ENCODE results near the gene WDR45B.

The WDR45B gene

DNA sequence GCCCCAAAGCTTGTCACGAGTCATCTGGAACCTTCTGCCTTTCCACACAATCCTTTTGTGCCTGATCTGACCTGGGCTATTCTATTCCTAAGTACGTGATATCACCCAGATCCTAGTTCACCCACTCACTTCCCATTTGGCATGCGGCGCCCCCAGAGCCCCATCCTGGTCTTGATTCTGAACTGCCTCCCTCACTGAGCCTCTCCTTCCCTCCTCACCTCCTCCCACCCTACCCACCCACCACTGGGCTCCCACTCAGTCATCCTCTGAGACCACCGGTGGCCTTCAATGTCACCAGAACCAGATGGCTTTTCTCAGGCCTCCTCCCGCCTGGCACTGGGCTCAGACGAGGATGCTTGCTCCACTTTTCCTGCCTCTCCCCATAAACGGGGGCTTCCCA, 18.5 kb downstream of the WDR45B start:
- H3K79me1 ChIP-seq (replicated peaks; ENCODE audit: low read length, poor library complexity, severe bottlenecking) = peaks cover 39% of the 10 kb centered on the region
- H2AK5ac ChIP-seq (ENCODE audit: low read length, severe bottlenecking) = no peak overlapping the region
- H3K23ac ChIP-seq (ENCODE audit: low read length in 2 of 2) = no peak overlapping the region
- H2BK15ac ChIP-seq (ENCODE audit: low read depth, poor library complexity, severe bottlenecking) = no peak overlapping the region
- H3K27ac ChIP-seq (ENCODE audit: low read length, poor library complexity, severe bottlenecking) = no peak overlapping the region
- no peak overlapping the region for H2AFZ ChIP-seq (ENCODE audit: low read depth, low read length)
- no peak overlapping the region for H3K9ac ChIP-seq (ENCODE audit: low read length)
- no peak overlapping the region for H4K8ac ChIP-seq (ENCODE audit: low read length)
- H3K4me2 ChIP-seq (ENCODE audit: low read length, poor library complexity, severe bottlenecking) = no peak overlapping the region
- H3K18ac ChIP-seq (ENCODE audit: low read depth in 1 of 2, low read length in 2 of 2) = no peak overlapping the region
- no peak overlapping the region for H3K4me3 ChIP-seq (ENCODE audit: insufficient read depth in 1 of 2, low read depth in 1 of 2, low read length in 2 of 2)
- peaks cover 65 to 67% of the 10 kb centered on the region in 2 experiments for H3K36me3 ChIP-seq (ENCODE audit: control insufficient read depth in 1 of 2, insufficient read depth in 2 of 2, low read depth in 1 of 2, low read length in 2 of 2)
- H2BK12ac ChIP-seq (ENCODE audit: low read length in 2 of 2) = no peak overlapping the region
- H3K27me3 ChIP-seq (ENCODE audit: control insufficient read depth in 1 of 2, insufficient read depth in 1 of 2, low read length in 2 of 2) = no peaks in the 10 kb centered on the region
- H3K14ac ChIP-seq (ENCODE audit: low read length in 2 of 2) = no peak overlapping the region
- H3K4ac ChIP-seq (ENCODE audit: low read depth in 1 of 2, low read length in 2 of 2) = no peak overlapping the region
- H3K4me1 ChIP-seq (ENCODE audit: control insufficient read depth, insufficient read depth, low read depth, low read length) = peaks cover 1% of the 10 kb centered on the region
- 96% methylated on average over 8 of the region's 8 CpGs for WGBS
- H3K9me3 ChIP-seq (ENCODE audit: control insufficient read depth, low read length) = no peaks in the 10 kb centered on the region
- H2BK5ac ChIP-seq (ENCODE audit: low read depth, low read length, poor library complexity, severe bottlenecking) = no peak overlapping the region
- H4K91ac ChIP-seq (ENCODE audit: low read length) = no peak overlapping the region
- H2BK120ac ChIP-seq (ENCODE audit: low read depth, low read length) = no peak overlapping the region
- DNase-seq = no peak

DNA sequence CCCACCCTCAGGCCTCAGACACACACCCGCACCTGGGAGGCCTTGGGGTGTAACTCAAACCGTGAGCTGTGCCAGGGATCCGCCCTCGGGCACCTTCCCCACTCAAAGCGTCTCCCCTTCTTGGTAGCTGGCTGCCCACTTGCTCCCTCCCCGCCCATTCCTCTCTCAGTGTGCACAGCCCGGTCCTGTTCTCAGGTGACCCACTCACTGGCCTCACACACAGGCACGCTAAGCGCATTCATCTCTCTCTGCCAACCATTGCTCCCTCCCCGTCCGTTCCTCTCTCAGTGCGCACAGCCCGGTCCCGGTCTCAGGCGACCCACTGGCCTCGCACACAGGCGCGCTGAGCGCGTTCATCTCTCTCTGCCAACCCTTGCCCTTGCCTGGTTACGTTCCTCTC, 20.8 kb downstream of the WDR45B start:
- no peak overlapping the region for H2BK5ac ChIP-seq (ENCODE audit: low read depth, low read length, poor library complexity, severe bottlenecking)
- no peak overlapping the region for H2AK5ac ChIP-seq (ENCODE audit: low read length, severe bottlenecking)
- no peaks in the 10 kb centered on the region for H3K9me3 ChIP-seq (ENCODE audit: control insufficient read depth, low read length)
- WGBS = 97% methylated on average over 21 of the region's 21 CpGs
- no peak overlapping the region for H3K4me2 ChIP-seq (ENCODE audit: low read length, poor library complexity, severe bottlenecking)
- peaks cover 1% of the 10 kb centered on the region for H3K4me1 ChIP-seq (ENCODE audit: control insufficient read depth, insufficient read depth, low read depth, low read length)
- no peak overlapping the region for H2AFZ ChIP-seq (ENCODE audit: low read depth, low read length)
- H2BK120ac ChIP-seq (ENCODE audit: low read depth, low read length) = no peak overlapping the region
- H3K4ac ChIP-seq (ENCODE audit: low read depth in 1 of 2, low read length in 2 of 2) = no peak overlapping the region
- no peak overlapping the region for H3K27ac ChIP-seq (ENCODE audit: low read length, poor library complexity, severe bottlenecking)
- no peak overlapping the region for H4K8ac ChIP-seq (ENCODE audit: low read length)
- no peak overlapping the region for H3K14ac ChIP-seq (ENCODE audit: low read length in 2 of 2)
- peaks cover 67 to 68% of the 10 kb centered on the region in 2 experiments for H3K36me3 ChIP-seq (ENCODE audit: control insufficient read depth in 1 of 2, insufficient read depth in 2 of 2, low read depth in 1 of 2, low read length in 2 of 2)
- no peak overlapping the region for H3K18ac ChIP-seq (ENCODE audit: low read depth in 1 of 2, low read length in 2 of 2)
- H2BK12ac ChIP-seq (ENCODE audit: low read length in 2 of 2) = no peak overlapping the region
- no peaks in the 10 kb centered on the region for H3K27me3 ChIP-seq (ENCODE audit: control insufficient read depth in 1 of 2, insufficient read depth in 1 of 2, low read length in 2 of 2)
- H2BK15ac ChIP-seq (ENCODE audit: low read depth, poor library complexity, severe bottlenecking) = no peak overlapping the region
- no peak overlapping the region for H3K9ac ChIP-seq (ENCODE audit: low read length)
- peaks cover 41% of the 10 kb centered on the region for H3K79me1 ChIP-seq (replicated peaks; ENCODE audit: low read length, poor library complexity, severe bottlenecking)
- H3K4me3 ChIP-seq (ENCODE audit: insufficient read depth in 1 of 2, low read depth in 1 of 2, low read length in 2 of 2) = no peak overlapping the region
- peak overlapping the region in 1 of 2 experiments; percentile 26 for H3K23ac ChIP-seq (ENCODE audit: low read length in 2 of 2)
- no peak for DNase-seq
- H4K91ac ChIP-seq (ENCODE audit: low read length) = no peak overlapping the region

DNA sequence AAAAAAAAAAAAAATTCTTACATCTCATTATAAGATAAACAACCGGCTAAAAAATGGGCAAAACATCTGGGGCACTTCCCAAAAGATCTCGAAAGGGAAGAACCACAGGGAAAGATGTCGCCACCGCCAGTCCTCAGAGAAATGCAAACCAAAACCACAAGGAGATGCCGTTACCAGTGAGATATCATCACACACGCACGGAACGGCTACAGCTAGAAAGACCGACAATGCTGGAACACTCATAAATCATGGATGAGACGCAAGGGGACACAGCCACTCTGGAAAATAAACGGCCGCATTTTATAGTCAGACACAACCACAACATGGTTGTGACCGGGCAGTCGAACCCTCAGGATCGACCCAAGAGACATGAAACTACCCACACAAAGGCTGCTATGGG, 24.5 kb downstream of the WDR45B start:
- no peak overlapping the region for H3K23ac ChIP-seq (ENCODE audit: low read length in 2 of 2)
- 81% methylated on average over 15 of the region's 15 CpGs for WGBS
- H3K9ac ChIP-seq (ENCODE audit: low read length) = no peak overlapping the region
- no peak overlapping the region for H2BK12ac ChIP-seq (ENCODE audit: low read length in 2 of 2)
- no peak overlapping the region for H2AK5ac ChIP-seq (ENCODE audit: low read length, severe bottlenecking)
- H4K91ac ChIP-seq (ENCODE audit: low read length) = no peak overlapping the region
- peaks cover 48% of the 10 kb centered on the region for H3K79me1 ChIP-seq (replicated peaks; ENCODE audit: low read length, poor library complexity, severe bottlenecking)
- H2BK15ac ChIP-seq (ENCODE audit: low read depth, poor library complexity, severe bottlenecking) = no peak overlapping the region
- no peaks in the 10 kb centered on the region for H3K9me3 ChIP-seq (ENCODE audit: control insufficient read depth, low read length)
- DNase-seq = peak; percentile 78
- no peak overlapping the region for H2BK5ac ChIP-seq (ENCODE audit: low read depth, low read length, poor library complexity, severe bottlenecking)
- no peak overlapping the region for H3K4ac ChIP-seq (ENCODE audit: low read depth in 1 of 2, low read length in 2 of 2)
- no peak overlapping the region for H3K4me3 ChIP-seq (ENCODE audit: insufficient read depth in 1 of 2, low read depth in 1 of 2, low read length in 2 of 2)
- H3K4me2 ChIP-seq (ENCODE audit: low read length, poor library complexity, severe bottlenecking) = no peak overlapping the region
- H3K18ac ChIP-seq (ENCODE audit: low read depth in 1 of 2, low read length in 2 of 2) = no peak overlapping the region
- peaks cover 74 to 82% of the 10 kb centered on the region in 2 experiments for H3K36me3 ChIP-seq (ENCODE audit: control insufficient read depth in 1 of 2, insufficient read depth in 2 of 2, low read depth in 1 of 2, low read length in 2 of 2)
- H4K8ac ChIP-seq (ENCODE audit: low read length) = no peak overlapping the region
- H3K27ac ChIP-seq (ENCODE audit: low read length, poor library complexity, severe bottlenecking) = no peak overlapping the region
- no peak overlapping the region for H3K14ac ChIP-seq (ENCODE audit: low read length in 2 of 2)
- peaks cover 1% of the 10 kb centered on the region for H3K4me1 ChIP-seq (ENCODE audit: control insufficient read depth, insufficient read depth, low read depth, low read length)
- no peak overlapping the region for H2AFZ ChIP-seq (ENCODE audit: low read depth, low read length)
- no peak overlapping the region for H2BK120ac ChIP-seq (ENCODE audit: low read depth, low read length)
- H3K27me3 ChIP-seq (ENCODE audit: control insufficient read depth in 1 of 2, insufficient read depth in 1 of 2, low read length in 2 of 2) = no peaks in the 10 kb centered on the region

DNA sequence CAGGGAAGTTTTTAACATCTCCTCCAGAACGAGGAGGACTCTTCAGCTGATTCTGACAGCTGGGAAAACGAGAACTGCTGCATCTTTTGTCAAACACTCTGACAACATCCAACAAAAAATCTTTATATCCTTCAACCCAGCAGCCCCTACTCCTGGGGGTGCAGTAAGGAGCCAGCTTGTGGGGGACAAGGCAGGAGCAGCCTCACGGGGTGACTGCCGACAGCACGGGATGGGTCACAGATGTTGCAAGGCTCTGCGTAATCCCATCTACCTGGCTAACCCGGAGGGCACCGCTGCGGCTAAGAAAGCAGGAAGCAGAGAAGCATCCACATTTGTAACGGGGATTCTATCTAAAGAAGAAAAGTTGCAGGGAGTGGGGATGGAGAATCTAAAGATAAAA, 28.6 kb downstream of the WDR45B start:
- Histone ChIP-seq H3K27me3 (ENCODE audit: control insufficient read depth in 1 of 2, insufficient read depth in 1 of 2, low read length in 2 of 2) (no peaks in the 10 kb centered on the region), H3K9me3 (ENCODE audit: control insufficient read depth, low read length) (no peaks in the 10 kb centered on the region), H3K4me3 (ENCODE audit: insufficient read depth in 1 of 2, low read depth in 1 of 2, low read length in 2 of 2) (no peak overlapping the region), H4K8ac (ENCODE audit: low read length) (no peak overlapping the region), H2BK5ac (ENCODE audit: low read depth, low read length, poor library complexity, severe bottlenecking) (no peak overlapping the region), H3K4me2 (ENCODE audit: low read length, poor library complexity, severe bottlenecking) (no peak overlapping the region), H3K23ac (ENCODE audit: low read length in 2 of 2) (no peak overlapping the region), H3K36me3 (ENCODE audit: control insufficient read depth in 1 of 2, insufficient read depth in 2 of 2, low read depth in 1 of 2, low read length in 2 of 2) (peaks cover 75 to 85% of the 10 kb centered on the region in 2 experiments), H2AK5ac (ENCODE audit: low read length, severe bottlenecking) (no peak overlapping the region), H2BK12ac (ENCODE audit: low read length in 2 of 2) (no peak overlapping the region), H3K4me1 (ENCODE audit: control insufficient read depth, insufficient read depth, low read depth, low read length) (no peaks in the 10 kb centered on the region), H3K27ac (ENCODE audit: low read length, poor library complexity, severe bottlenecking) (no peak overlapping the region), H3K18ac (ENCODE audit: low read depth in 1 of 2, low read length in 2 of 2) (no peak overlapping the region), H4K91ac (ENCODE audit: low read length) (no peak overlapping the region), H3K9ac (ENCODE audit: low read length) (no peak overlapping the region), H2BK15ac (ENCODE audit: low read depth, poor library complexity, severe bottlenecking) (no peak overlapping the region), H3K14ac (ENCODE audit: low read length in 2 of 2) (no peak overlapping the region), H2BK120ac (ENCODE audit: low read depth, low read length) (no peak overlapping the region), H2AFZ (ENCODE audit: low read depth, low read length) (no peak overlapping the region), H3K79me1 (replicated peaks; ENCODE audit: low read length, poor library complexity, severe bottlenecking) (peaks cover 34% of the 10 kb centered on the region), H3K4ac (ENCODE audit: low read depth in 1 of 2, low read length in 2 of 2) (no peak overlapping the region)
- 95% methylated on average over 9 of the region's 10 CpGs for WGBS
- DNase-seq = no peak

All from mesenchymal stem cell (in vitro differentiated cells and primary cell).